Measurements from ENCODE around the gene TCEAL1. TPM values are rescaled to one million over a fixed set of nuclear protein-coding genes. Genes with fewer than 3 reads are reported as not detected.
"Not testable (repeated sequence)": the region's sequence is repeated elsewhere in the genome, so short reads cannot be mapped to it uniquely, and the experiment has no call there.

The TCEAL1 gene
- polyA plus RNA-seq, 1 experiment, result 30.9 TPM

DNA sequence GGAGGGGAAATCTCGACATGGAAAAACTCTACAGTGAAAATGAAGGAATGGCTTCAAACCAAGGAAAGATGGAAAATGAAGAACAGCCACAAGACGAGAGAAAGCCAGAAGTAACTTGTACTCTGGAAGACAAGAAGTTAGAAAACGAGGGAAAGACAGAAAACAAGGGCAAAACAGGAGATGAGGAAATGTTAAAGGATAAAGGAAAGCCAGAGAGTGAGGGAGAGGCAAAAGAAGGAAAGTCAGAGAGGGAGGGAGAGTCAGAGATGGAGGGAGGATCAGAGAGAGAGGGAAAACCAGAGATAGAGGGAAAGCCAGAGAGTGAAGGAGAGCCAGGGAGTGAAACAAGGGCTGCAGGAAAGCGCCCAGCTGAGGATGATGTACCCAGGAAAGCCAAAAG lies 42.1 kb upstream of the TCEAL1 start:
- peak overlapping the region; percentile 75 for H3K4me3 ChIP-seq (ENCODE audit: low read depth, low read length)
- DNase-seq (ENCODE audit: low read depth), result no peak
- POLR2A ChIA-PET, result no interaction called here
- CTCF ChIA-PET, result no interaction called here
- TF ChIP-seq, protein P1, sequence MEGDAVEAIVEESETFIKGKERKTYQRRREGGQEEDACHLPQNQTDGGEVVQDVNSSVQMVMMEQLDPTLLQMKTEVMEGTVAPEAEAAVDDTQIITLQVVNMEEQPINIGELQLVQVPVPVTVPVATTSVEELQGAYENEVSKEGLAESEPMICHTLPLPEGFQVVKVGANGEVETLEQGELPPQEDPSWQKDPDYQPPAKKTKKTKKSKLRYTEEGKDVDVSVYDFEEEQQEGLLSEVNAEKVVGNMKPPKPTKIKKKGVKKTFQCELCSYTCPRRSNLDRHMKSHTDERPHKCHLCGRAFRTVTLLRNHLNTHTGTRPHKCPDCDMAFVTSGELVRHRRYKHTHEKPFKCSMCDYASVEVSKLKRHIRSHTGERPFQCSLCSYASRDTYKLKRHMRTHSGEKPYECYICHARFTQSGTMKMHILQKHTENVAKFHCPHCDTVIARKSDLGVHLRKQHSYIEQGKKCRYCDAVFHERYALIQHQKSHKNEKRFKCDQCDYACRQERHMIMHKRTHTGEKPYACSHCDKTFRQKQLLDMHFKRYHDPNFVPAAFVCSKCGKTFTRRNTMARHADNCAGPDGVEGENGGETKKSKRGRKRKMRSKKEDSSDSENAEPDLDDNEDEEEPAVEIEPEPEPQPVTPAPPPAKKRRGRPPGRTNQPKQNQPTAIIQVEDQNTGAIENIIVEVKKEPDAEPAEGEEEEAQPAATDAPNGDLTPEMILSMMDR (IDR thresholded peaks at IDR 0.05; ENCODE audit: insufficient read depth, low read depth, low read length), result no peak
- H3K27me3 ChIP-seq (ENCODE audit: control insufficient read depth, insufficient read depth, low read length), result no peaks in the 10 kb centered on the region
- H3K36me3 ChIP-seq (ENCODE audit: control insufficient read depth, insufficient read depth, low read length), result peaks cover 2% of the 10 kb centered on the region; the same call in 1 of the 2 replicates

DNA sequence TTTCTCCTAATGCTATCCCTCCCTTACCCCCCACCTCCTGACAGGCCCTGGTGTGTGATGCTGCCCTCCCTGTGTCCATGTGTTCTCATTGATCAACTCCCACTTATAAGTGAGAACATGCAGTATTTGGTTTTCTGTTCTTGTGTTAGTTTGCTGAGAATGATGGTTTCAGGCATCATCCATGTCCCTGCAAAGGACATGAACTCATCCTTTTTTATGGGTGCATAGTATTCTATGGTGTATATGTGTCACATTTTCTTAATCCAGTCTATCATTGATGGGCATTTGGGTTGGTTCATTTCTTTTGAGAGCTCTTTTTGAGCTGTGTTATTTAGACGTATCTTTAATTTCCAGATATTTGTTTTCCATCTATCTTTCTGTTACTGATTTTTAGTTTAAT lies 36.5 kb upstream of the TCEAL1 start:
- H3K4me3 ChIP-seq (ENCODE audit: low read depth, low read length); POLR2A ChIA-PET; H3K27me3 ChIP-seq (ENCODE audit: control insufficient read depth, insufficient read depth, low read length); DNase-seq (ENCODE audit: low read depth); H3K36me3 ChIP-seq (ENCODE audit: control insufficient read depth, insufficient read depth, low read length): not testable (repeated sequence)
- CTCF ChIA-PET, result interaction anchor here (0.7 kb wide), 1 partner anchor 60 kb away, joined by 3 read pairs; no protein-coding TSS in a partner anchor

DNA sequence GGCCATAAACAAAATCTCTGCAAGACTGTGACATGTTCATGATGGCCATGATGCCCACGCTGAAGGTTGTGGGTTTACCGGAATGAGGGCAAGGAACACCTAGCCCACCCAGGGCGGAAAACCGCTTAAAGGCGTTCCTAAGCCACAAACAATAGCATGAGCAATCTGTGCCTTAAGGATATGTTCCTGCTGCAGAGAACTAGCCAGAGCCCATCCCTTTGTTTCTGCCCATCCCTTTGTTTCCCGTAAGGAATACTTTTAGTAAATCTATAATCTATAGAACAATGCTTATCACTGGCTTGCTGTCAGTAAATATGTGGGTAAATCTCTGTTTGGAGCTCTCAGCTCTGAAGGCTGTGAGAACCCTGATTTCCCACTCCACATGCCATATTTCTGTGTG lies 33.6 kb upstream of the TCEAL1 start:
- DNase-seq (ENCODE audit: low read depth); H3K36me3 ChIP-seq (ENCODE audit: control insufficient read depth, insufficient read depth, low read length); POLR2A ChIA-PET; H3K4me3 ChIP-seq (ENCODE audit: low read depth, low read length); H3K27me3 ChIP-seq (ENCODE audit: control insufficient read depth, insufficient read depth, low read length); CTCF ChIA-PET: not testable (repeated sequence)

DNA sequence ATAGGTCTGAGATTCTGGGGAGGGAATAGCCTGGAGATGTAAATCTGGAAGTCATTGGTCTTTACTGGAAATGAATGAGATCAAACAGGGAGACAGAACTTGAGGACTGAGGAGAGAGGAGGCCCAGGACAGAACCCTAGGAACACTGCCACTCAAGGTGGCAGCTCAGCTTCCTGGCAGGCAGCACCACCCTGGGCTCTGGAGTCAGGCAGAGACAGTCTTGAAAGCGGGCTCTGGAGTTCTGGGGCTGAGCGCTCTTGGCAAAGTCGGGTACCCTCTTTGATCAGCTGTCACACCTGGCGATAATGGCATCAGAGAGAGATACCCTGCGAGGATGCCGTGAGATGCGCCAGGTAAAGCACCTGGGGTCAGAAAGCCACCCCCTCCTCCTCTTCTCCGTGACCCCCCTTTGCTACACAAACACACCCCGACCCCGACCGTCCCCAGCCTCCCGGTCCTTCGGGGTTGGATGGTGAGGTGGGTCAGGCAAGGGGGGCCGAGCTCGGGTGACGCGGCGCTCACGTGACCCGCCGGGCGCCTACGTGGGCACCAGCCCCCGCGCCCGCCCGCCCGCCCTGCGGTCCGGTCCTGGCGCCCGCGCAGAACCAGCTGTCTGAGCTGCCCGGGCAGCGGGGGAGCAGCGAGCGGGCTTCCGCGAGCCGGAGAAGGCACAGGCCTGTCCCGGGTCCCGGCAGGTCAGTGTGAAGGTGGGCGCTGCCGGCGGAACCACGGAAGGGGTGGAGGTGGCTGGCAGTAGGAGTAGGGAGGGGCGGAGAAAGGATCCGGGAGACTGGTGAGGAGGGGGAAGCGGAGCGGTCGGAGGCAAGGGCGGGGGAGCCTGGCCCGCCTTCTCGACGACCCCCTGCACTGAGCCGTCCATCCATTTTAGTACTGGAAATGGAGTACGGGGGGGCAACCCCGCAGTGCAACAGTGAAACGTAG lies 21.1 kb upstream of the TCEAL1 start, which contains the start of gene TCEAL3:
TCEAL3 (plus strand) TSS at position 600 of the 942 bp plus-strand sequence. CDS start 1,102 bp downstream, outside the sequence.
- POLR2A ChIA-PET, result interaction anchor here (0.6 kb wide), 1 partner anchor 73 kb away, joined by 4 read pairs; no protein-coding TSS in a partner anchor
- no peak for DNase-seq (ENCODE audit: low read depth)
- CTCF ChIA-PET, result no interaction called here
- Histone ChIP-seq H3K27me3 (ENCODE audit: control insufficient read depth, insufficient read depth, low read length) (no peaks in the 10 kb centered on the region), H3K4me3 (ENCODE audit: low read depth, low read length) (peak within 1 kb of the TSS; percentile 70), H3K36me3 (ENCODE audit: control insufficient read depth, insufficient read depth, low read length) (no peaks in the 10 kb centered on the region)
- TF ChIP-seq, protein P1 (IDR thresholded peaks at IDR 0.05; ENCODE audit: insufficient read depth, low read depth, low read length), result no peak

DNA sequence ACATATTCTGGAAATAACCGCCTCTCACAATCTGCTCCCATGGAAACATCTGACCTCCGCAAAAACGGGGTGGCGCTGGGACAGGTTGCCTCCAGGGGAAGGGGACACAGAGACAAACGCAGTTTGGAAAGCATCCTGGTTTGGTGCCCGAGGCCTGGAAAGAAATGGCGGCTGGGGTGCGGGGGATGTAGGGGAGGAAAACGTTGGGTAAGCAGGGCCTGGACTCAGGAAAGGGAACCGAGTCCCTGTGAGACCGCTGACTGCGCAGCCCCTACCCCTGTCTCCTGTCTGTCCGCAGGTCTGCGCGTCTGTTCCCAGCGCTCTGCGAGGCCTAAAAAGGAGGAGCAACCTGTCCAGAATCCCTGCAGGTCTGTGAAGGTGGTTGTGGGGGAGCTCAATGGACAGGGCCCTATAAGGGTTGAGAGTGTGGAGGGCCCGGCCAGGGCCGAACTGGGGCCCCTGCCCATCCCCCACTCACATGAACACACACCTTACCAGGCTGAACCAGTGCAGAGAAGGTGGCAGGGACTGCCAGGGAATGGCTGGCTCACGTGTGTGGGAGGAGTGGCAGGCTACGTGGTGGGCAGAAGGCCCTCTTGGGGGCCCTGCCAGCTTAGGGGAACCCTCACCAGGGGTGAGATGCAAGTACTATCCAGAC lies 20.3 kb upstream of the TCEAL1 start:
- DNase-seq (ENCODE audit: low read depth), result no peak
- H3K36me3 ChIP-seq (ENCODE audit: control insufficient read depth, insufficient read depth, low read length), result no peaks in the 10 kb centered on the region
- no peaks in the 10 kb centered on the region for H3K27me3 ChIP-seq (ENCODE audit: control insufficient read depth, insufficient read depth, low read length)
- H3K4me3 ChIP-seq (ENCODE audit: low read depth, low read length), result peak overlapping the region; percentile 70
- TF ChIP-seq, protein P1 (IDR thresholded peaks at IDR 0.05; ENCODE audit: insufficient read depth, low read depth, low read length), result no peak
- POLR2A ChIA-PET, result no interaction called here
- CTCF ChIA-PET, result no interaction called here

DNA sequence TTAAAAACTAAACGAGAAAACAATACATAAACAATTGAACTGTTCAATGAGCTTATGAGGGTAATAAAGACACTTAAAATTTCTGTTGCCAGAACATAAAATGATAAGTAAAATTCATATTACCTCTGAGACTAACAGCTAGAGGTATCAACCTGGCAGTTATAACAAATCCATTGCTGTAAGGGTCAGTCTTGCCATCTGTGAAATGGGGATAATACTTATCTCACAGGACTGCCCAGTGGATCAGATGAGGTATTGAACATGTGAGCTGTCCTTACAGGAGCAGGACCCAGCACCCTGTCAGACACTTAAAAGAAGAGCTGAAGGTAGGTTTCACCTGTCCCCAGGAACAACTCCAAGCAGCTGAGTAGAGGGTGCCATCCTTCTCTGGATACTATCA lies 18.5 kb upstream of the TCEAL1 start:
- CTCF ChIA-PET, result no interaction called here
- TF ChIP-seq, protein P1 (IDR thresholded peaks at IDR 0.05; ENCODE audit: insufficient read depth, low read depth, low read length), result no peak
- POLR2A ChIA-PET, result interaction anchor here (0.6 kb wide), 1 partner anchor 74 kb away, joined by 3 read pairs; no protein-coding TSS in a partner anchor
- no peak for DNase-seq (ENCODE audit: low read depth)
- no peaks in the 10 kb centered on the region for H3K36me3 ChIP-seq (ENCODE audit: control insufficient read depth, insufficient read depth, low read length)
- H3K4me3 ChIP-seq (ENCODE audit: low read depth, low read length), result no peak overlapping the region
- no peaks in the 10 kb centered on the region for H3K27me3 ChIP-seq (ENCODE audit: control insufficient read depth, insufficient read depth, low read length)
